Retina (tissue), 1 donor: ENCODE data around the gene FUT2.

Experiments
- DNase-seq: peaks from one replicate; pipeline ENCODE4 v3.0.0-alpha.2; 2016

Gene FUT2

DNA sequence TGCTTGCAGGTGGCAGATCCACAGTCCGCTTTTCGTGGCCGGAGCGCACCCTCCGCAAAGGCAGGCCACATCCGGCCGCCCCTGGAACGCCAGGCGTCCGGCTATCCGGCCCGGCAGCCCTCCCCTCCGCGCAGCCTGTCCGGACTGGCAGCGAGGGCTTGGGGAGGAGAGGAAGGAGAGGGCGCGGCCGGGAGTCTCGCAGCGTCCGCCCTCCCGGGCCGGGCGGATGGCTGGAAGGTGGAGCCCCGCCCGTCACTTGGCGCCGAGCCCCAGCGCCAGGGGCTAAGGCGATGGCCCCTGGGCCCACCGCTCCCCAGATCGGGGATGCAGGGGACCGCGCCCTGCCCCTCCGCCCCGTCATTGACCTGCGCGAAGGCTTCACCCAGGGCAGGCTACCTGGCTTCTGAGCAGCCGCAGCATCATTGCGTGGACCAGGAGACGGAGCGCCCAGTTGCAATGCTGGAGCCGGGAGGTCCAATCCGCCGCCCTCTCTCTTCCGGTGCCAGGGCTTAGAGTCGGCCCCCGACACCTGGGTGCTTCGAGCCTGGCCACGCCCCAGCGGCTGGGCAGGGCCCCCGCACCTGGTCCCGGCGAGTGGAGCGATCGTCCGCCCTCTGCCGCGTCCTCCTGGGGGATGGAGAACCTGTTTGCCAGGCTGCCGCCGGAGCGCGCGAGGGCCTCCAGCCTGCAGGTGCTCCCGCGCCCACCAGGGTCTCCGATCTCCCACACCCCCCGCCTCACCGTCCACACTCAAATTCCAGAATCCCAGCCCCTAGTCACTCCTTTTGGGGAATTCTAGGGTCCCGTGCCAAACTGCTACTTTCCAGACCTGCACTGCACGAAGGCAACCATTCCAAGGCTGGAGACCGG, 57.0 kb downstream of the FUT2 start, which contains the start of gene FUT1:
TSS of gene FUT1 (minus strand) at position 146 of the 870 bp plus-strand sequence. CDS start 1,360 bp downstream, outside the sequence.
- DNase-seq: peak; percentile 79

DNA sequence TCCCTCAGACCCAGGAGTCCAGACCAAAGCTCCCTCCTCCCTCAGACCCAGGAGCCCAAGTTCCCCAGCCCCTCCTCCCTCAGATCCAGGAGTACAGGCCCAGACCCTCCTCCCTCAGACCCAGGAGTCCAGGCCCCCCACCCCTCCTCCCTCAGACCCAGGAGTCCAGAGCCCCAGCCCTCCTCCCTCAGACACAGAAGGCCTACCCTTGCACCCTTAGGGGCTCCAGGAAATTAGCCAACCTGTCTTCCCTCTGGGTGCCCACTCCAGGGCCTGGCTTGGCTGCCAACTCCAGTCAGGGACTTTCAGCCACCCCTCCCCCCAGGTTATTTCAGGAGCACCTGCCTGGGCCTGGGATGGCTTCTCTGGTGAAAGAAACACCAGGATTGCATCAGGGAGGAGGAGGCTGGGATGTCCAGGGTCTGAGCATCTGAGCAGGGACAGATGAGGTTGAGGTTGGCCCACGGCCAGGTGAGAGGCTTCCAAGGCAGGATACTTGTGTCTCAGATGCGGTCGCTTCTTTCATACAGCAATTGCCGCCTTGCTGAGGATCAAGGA, 59.4 kb downstream of the FUT2 start, which contains the start of gene FGF21:
TSS of gene FGF21 (plus strand) at position 441 of the 558 bp plus-strand sequence. CDS start 713 bp downstream, outside the sequence.
- DNase-seq: no peak
